H1 (cell line): ENCODE data around the gene TIAM2. TPM values are rescaled to one million over a fixed set of nuclear protein-coding genes. Genes with fewer than 3 reads are reported as not detected.

ENCODE experiments used
- CBX5 ChIP-seq: fragments of 300-800, 300-1000 bp; sonication (generic); IDR thresholded peaks from 2 replicates; pipeline ENCODE4 v1.7.1; 2016; ENCODE audit warnings: antibody characterized with exemption, low read length, low read depth
- EP300 ChIP-seq, 2 experiments: IDR thresholded peaks; 1 replicate in 1 of 2; 2 replicates in 1 of 2; pipeline ENCODE4 v1.6.1; 2011 to 2012; ENCODE audit warnings: low read depth in 2 of 2, low read length in 2 of 2, mild to moderate bottlenecking in 2 of 2, borderline replicate concordance in 1 of 2, inconsistent platforms in 1 of 2, moderate library complexity in 1 of 2
- JUND ChIP-seq: IDR thresholded peaks from 2 replicates; pipeline ENCODE4 v1.6.1; 2011; ENCODE audit warnings: mild to moderate bottlenecking, improper control_type of control experiment, low read length
- SP2 ChIP-seq: IDR thresholded peaks from 2 replicates; pipeline ENCODE4 v1.6.1; 2012; ENCODE audit warnings: mild to moderate bottlenecking, low read length, inconsistent platforms
- SP4 ChIP-seq: IDR thresholded peaks from 2 replicates; pipeline ENCODE4 v1.6.1; 2012; ENCODE audit warnings: low read length, inconsistent platforms
- TAF1 ChIP-seq: IDR thresholded peaks from 2 replicates; pipeline ENCODE4 v1.6.1; 2011; ENCODE audit warnings: mild to moderate bottlenecking, low read depth, low read length
- polyA plus RNA-seq, 7 experiments: library from polyadenylated mRNA; depleted of rRNA in 3 of 7; stranded (reverse) in 5 of 7; unstranded in 2 of 7; fragments of >200 nt in 5 of 7; fragments of 200-250 nt in 2 of 7; gene quantifications; 1 replicate in 5 of 7; 2 replicates in 1 of 7; 4 replicates in 1 of 7; pipeline versions ENCODE4 v1.2.1 to v1.2.3, GENCODE V29; 2011 to 2013; ENCODE audit warnings: missing spikeins in 2 of 7, mixed read lengths in 2 of 7
- total RNA-seq: library from RNA; stranded (reverse); fragmentation: NEBNext Ultra II Directional; extraction: Animal tissue kit (Norgen Biotek cat#: 25700); gene quantifications from 2 replicates; pipeline ENCODE4 v1.2.1, GENCODE V29; 2021

The TIAM2 gene
- total and polyA plus RNA-seq, 2 of the 8 experiments (the other 6 are each of a cell fraction or from before 2014, with no cell fraction given), result 7.4 to 23.9 TPM

- TF ChIP-seq JUND, result no peak
- no peak for TF ChIP-seq SP4
- TF ChIP-seq EP300 (IDR thresholded peaks at IDR 0.05; ENCODE audit: borderline replicate concordance in 1 of 2, low read depth in 2 of 2, low read length in 2 of 2), result no peak
- TF ChIP-seq TAF1, result no peak
- no peak for TF ChIP-seq CBX5
- TF ChIP-seq SP2, result no peak
These were observed 31.6 kb downstream of the TIAM2 start (continued) for GRCh38 chr6:155026706-155027045.
